Fibroblast of villous mesenchyme (primary cell): Measurements from ENCODE around the gene TMEM120A. TPM values are rescaled to one million over a fixed set of nuclear protein-coding genes. Genes with fewer than 3 reads are reported as not detected.

ENCODE experiments used
- DNase-seq: peaks from one replicate; pipeline ENCODE4 v3.0.0-alpha.2; 2010; ENCODE audit warnings: low read depth
- H3K4me3 ChIP-seq: 2 replicates; pipeline ENCODE4 v1.5.1; 2011; ENCODE audit warnings: low read depth, mild to moderate bottlenecking, low read length
- total RNA-seq: library from RNA; depleted of rRNA; stranded (reverse); fragments of >200 nt; gene quantifications from 2 replicates; pipeline ENCODE4 v1.2.3, GENCODE V29; 2012
- TF ChIP-seq, protein P1 (sequence below): IDR thresholded peaks from 2 replicates; pipeline ENCODE4 v1.5.1; 2012; ENCODE audit warnings: low read depth, mild to moderate bottlenecking, low read length; ENCODE audit not compliant: insufficient read depth

The TMEM120A gene
- total RNA-seq, 1 donor, result 30.2 TPM

DNA sequence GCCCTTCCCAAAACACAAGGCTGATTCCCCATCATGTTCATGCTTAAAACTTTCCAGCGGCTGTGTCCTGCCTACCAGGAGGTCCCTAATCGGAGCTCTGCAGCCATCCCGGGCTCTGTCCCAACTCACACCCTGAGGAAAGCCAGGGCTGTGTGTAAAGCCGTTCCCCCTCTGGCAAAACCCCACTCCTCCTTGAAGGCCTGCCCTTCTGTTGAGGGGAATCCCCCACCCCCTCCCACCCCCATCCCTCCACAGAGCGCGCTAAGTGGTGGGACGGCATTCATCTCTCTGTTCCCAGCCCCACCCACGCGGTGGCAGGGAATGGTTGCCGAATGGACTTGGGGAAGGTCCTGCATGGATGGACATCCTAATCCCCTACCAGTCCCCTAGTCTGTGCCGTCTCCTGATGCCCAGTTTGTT is 667 bp upstream of the TMEM120A start:
- TF ChIP-seq, protein P1, sequence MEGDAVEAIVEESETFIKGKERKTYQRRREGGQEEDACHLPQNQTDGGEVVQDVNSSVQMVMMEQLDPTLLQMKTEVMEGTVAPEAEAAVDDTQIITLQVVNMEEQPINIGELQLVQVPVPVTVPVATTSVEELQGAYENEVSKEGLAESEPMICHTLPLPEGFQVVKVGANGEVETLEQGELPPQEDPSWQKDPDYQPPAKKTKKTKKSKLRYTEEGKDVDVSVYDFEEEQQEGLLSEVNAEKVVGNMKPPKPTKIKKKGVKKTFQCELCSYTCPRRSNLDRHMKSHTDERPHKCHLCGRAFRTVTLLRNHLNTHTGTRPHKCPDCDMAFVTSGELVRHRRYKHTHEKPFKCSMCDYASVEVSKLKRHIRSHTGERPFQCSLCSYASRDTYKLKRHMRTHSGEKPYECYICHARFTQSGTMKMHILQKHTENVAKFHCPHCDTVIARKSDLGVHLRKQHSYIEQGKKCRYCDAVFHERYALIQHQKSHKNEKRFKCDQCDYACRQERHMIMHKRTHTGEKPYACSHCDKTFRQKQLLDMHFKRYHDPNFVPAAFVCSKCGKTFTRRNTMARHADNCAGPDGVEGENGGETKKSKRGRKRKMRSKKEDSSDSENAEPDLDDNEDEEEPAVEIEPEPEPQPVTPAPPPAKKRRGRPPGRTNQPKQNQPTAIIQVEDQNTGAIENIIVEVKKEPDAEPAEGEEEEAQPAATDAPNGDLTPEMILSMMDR, result no peak
- peak overlapping the region; percentile 54 for H3K4me3 ChIP-seq
- no peak for DNase-seq

DNA sequence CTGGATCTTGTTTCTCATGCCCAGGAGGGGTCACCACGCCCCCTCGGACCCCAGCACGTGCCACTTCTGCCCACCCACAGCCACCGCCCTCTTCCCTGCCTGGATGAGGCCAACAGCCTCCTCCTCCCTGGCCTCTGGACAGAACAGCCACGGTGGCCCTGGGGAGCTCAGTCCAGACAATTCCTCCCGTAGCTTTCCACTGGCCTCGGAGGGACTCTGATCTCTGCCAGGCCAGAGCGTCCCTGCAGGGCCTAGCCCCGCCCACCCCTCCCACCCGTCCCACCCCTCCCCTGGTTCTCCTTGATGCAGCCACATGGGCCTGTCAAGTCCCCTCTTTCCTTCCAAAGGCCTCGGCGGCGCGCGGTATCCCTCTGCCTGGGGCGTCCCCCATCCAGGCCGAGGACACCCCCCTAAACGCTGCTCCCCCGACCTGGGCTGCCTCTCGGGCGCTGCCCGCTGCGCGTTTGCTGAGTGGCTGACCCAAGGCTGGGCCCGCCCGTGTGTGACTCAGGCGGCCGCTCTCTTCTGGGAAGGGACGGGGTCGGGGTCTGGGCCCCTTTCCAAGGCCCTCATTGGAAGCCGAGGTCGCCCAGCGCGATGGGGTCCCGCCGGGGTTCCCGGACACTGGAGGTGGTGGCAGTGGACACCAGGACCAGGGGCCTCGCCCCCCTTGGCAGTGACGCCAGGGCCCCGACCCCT is 557 bp downstream of the TMEM120A start:
- peak overlapping the region; percentile 75 for H3K4me3 ChIP-seq
- peak; percentile 76 for DNase-seq
- TF ChIP-seq, protein P1, result no peak

DNA sequence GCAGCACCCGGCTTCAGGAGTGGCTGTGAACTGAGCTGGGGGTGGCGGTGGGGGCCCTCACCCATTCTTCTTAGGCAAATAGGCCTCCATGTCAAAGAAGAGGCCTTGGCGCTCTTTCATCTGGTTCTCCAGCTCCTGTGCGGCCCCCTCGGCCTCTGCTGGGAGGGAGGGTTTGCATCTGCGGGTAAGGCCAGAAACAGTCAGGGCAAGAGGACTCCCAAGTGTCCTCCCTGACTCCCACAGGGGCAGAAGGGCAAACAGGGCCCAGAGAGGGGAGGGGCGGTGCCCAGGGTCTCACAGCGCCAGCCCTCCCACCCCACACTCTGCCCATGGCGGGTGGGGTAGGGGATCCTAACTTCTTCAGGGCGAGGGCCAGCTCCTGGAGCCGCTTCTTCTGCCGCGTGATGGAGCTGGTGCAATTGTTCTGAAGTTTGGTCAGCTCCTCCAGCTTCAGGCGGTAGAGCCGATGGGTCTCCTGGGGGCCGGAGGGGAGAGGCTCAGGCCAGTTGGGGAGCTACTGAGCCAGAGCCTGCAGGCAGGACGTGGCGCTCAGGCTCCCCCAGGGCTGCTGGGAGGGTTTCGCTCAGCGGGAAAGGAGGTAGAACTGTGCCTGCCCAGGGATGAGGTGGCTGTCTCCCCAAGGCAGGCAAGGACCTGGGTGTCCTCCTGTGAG is 2.2 kb downstream of the TMEM120A start:
- TF ChIP-seq, protein P1, result no peak
- DNase-seq, result no peak
- no peak overlapping the region for H3K4me3 ChIP-seq

DNA sequence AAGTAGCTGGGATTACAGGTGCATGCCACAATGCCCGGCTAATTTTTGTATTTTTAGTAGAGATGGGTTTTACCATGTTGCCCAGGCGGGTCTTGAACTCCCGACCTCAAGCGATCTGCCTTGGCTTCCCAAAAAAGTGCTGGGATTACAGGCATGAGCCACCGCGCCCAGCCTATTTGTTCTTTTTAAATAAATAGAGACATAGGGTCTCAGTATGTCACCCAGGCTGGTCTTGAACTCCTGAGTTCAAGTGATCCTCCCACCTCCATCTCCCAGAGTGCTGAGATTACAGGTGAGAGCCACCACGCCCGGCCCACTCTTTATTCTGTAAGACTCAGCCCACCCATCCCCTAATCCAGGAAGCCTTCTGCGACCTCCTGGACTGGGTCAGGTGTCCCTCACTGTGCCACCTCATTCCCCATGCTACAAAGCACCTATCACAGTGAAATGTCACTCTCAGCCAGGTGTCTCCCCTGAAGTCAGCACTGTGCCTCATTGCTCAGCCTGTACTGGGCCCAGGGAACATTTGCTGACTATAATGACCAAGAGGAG is 2.8 kb downstream of the TMEM120A start:
- no peak for DNase-seq
- TF ChIP-seq, protein P1, result no peak
- no peak overlapping the region for H3K4me3 ChIP-seq

DNA sequence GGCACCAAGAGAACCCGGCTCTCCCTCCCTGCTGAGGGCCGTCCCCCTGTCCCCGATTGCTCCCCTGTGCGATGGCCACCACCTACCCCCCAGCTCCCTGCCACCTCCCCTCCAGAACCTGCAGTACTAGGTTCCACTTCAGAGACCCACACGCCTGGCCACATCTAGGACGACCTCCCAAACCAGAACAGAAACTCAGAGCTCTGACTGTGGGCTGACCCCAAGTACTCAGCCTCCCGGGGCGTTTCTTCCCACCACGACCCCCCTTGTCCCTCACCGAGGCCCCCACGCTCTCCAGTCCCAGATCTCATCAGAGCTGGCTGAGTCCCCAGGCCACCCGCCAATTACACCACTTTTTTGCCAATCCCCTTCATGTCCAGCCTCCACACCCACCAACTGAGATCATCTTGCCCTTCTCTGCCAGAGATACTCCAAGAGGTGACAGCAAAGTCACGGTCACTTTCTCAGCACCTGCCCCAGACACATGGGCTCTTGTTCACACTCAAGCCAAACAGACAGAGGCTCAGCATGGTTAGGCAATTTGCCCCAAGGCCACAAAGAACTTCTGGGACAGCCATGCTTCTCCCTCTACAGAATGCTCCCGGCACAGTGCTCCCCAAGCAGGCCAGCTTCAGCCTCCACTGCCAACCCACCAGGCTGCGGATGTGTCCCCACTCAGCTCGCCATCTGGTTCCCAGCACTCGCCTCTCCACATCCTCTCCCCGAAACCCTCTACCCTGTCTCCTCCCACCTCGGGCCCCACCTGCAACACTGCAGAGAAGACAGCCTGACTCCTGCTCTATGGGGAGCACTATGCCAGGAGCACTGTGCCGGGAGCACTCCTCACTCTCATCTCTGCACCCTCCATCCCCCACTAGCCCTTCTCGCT is 4.7 kb downstream of the TMEM120A start:
- DNase-seq, result no peak
- TF ChIP-seq, protein P1, result no peak
- H3K4me3 ChIP-seq, result no peak overlapping the region
